Hippocampal formation (tissue), 2 donors: ENCODE data around the gene PARVA.

Experiments used
- DNase-seq, 2 donors: peaks; one replicate each; lab custom pipeline; 2025; lab: John Stamatoyannopoulos, UW

The PARVA gene

DNA sequence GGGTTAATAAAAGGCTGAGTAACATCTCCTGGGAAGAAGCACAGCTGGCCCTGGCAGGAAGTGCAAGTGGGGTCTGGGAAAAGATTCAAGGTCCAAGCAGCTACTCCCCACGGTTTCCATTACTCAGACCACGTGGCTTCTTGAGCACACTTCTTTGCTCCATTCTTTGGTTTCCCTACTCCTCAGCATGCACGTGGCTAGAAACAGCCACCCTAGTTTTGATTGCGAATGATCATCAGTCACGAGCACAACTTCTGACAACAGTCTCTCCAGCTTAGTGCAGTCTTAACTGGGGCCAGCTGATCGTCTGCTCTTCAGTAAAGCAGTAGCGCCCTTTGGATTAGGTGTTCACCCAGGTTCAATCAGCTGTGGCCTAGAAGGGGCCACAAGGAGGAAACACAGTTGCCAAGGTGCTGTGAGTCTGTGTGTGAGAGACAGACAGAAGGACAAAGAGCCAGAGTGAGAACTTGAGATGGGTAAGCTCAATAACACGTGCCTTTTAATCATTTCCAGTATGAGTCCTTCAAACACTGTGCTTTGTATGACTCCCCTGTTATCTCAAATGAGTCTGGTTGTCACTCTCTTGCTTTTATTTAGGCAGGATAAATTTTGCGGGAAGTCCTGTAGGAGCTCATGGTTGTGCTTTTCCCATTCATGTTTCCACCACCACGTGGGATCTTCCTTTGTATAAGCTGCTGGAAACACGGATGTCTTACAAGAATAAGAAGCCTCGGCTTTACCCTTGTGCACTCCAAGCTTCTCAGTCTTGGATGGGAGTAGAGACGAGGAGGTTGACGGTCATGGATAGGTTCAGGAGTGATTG lies 901 bp upstream of the PARVA start:
- no peak for DNase-seq

DNA sequence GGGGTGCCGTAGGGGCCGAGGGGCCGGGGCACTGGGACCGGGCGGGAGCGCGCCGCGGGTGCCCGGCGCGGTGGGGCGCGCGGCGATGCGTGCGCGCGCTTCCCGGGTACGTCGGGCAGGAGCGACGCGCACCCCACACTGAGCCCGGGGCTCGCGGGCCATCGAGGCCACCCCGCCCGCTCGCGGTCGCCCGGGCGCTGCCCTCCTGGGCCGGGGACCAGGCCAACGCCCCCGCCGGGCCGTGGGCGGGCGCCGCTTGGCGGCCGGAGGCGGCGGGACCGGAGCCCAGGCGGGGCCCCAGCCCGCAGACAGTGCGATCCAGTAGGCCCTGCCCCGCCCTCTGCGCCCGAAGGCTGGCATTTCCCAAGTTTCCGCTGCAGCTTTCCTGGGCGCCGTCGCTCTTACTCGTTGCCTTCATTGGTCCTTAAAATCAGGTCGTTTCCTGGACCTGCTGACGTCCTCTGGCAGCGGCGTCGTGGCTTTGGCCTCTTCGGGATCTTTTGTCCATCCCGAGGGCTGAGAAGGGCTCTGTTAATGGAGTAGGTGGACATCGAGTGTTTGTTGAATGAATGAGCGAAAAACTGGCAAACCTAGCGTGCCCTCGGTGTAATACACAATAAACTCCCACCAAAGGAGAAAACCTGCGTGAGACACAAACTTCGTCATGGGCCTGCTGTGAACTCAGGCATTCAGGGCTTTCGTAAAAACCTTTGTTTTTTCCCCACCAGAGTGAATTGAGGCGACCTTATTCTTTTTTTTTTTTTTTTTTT lies 638 bp downstream of the PARVA start:
- peak in 1 of 2 donors; percentile 11 for DNase-seq

DNA sequence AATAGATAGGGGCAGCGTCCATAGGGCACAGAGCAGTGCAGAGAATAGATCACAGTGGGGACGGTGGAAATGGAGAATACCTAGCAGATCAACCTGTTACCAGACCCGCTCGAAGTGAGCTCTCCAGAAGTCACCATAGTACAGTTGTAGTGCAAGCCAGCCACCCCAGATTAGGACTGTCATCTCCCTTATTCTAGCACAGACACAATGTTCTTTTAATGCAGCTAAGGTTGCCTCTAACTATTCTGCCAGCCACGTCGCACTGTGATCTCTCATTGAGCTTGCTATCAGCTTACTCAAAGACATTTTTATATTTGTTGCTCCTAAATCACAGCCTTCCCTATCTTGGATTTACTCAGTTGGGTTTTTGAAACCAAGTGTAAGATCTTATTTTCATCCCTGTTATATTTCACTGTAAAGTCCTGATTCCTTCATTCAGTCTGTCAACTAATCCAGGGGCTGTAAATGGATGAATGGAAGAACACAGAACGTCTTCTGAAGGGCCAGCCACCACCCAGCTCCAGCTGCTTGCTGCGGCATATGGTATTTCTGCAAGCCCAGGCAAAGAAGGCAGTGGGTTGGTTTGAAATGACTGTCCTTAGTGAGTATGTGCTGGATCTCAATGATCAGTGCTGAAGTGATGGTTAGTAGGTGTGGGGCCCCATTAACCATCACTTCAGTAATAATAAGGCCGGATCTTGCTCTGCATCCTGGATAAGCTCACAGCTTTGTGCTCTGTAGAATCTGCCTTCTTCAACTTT lies 3.4 kb downstream of the PARVA start:
- no peak for DNase-seq

DNA sequence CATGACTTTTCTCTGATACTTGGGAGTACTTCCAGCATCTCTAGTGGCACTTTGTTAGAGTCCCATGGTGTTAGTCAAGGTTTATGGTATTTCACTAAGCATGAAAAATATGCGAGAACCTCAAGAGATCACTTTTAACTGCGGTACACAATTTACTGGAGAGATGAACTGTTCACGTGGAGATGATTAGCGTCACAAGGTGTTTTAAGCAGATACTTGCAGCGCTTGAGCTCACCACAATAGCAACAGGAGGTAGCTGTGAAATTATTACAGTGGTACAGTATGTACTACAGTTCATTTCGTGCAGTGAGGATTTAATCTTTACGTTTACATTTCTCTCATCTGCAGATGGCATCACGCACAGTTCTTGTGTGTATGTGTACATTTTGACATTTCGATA lies 4.5 kb downstream of the PARVA start:
- DNase-seq = no peak

DNA sequence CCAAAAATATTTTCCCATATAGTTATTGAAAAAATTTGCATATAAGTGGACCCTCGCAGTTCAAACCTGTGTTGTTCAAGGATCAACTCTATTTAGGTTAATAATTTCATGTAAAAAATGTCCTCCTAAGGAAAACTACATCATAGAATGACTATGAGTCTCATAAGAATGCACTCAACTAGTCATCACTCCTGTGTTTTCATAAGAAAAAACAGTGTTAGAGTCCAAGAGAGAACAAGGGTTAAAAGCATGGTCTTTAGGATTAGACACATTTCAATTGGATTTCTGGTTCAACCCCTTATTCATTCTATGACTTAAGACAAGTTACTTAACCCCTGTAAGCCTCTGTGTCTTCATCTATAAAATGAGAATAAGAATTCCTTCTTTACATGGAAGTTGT lies 5.1 kb downstream of the PARVA start:
- no peak for DNase-seq

DNA sequence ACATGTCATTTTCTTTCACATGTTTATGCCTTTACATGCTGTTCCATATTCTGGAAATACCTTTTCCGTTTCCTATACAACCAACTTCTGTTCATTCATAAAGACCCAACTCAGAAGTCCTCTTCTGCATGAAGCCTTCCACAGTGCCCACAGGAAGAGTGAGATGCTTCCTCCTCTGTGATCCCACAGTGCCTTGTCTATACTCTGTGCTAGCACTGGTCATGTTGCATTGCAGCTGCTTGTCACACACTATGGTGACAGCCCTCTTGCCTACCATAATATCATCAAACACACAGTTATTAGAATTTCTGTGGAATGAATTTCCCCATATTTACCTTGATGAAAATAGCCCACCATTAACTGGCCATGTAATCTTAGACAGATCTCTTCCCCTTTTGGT lies 8.9 kb downstream of the PARVA start:
- no peak for DNase-seq

DNA sequence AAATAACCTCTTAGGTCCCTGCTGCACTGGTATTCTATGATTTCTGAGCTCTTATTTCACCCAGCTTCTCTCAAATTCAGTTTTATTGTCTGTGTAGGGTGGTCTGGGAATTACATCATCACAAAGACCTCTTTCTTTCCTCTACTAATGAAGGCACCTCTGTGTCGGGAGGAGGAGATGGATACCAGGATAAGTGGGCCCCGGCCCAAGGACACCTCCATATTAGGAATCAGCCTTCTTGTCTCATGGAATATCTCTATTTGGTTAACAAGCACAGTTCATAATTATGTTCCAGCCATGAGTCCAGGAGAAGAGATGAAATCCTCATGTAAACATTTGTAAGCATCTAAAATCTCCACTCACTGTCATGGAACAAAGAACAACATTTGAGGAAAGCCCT lies 9.4 kb downstream of the PARVA start:
- no peak for DNase-seq

DNA sequence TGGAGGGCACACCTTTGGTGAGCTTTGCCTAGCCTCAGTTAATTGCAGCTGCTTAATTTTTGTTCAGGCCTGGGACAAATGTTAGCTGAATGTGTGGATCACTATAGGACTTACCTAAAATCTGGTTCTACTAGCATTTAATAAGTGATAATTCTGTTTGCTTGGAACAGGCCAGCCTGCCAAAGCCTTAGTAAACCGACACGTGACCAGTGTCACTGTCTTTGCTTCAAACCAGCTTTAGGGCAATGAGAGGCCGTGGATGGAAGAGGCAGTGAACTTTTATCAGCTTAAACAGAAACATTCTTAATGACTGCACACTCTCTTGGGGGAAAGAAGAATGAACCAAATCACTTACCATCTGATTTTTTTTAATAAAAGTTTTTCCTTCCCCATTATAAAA lies 10.8 kb downstream of the PARVA start:
- DNase-seq = no peak

DNA sequence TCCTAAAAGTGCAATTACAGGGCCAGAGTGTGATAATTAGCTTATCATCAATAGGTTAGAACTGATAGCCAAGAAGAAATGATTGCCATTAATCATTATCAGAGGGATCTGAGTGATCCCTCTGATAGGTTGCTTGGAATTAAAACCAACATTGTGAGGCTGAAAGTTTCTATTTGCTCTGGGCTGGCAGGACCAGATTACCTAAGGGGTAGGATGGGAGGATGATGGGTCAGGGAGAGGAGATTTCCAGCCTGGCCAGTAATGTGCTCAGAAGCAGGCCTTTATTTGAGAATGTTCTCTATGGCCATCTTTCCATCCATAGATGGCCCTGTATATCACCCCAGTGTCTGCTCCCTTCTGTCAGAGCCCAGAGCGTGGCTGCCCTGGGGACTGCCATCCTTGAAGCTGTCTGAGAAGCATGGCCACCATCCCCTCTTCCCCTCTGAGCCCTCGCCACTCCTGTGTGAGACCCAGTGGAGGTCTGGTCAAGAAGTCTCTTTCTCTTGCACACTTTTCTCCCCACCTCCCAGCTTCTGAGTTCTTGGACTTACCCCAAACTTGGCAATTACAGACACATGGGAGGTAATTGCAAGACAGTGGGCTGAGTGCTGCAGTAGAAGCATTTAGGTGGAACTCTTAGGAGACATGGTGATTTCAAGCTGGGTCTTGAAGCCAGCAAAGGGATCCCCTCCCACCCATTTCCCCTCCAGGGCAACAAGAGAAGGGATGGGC lies 11.7 kb downstream of the PARVA start:
- DNase-seq = no peak

DNA sequence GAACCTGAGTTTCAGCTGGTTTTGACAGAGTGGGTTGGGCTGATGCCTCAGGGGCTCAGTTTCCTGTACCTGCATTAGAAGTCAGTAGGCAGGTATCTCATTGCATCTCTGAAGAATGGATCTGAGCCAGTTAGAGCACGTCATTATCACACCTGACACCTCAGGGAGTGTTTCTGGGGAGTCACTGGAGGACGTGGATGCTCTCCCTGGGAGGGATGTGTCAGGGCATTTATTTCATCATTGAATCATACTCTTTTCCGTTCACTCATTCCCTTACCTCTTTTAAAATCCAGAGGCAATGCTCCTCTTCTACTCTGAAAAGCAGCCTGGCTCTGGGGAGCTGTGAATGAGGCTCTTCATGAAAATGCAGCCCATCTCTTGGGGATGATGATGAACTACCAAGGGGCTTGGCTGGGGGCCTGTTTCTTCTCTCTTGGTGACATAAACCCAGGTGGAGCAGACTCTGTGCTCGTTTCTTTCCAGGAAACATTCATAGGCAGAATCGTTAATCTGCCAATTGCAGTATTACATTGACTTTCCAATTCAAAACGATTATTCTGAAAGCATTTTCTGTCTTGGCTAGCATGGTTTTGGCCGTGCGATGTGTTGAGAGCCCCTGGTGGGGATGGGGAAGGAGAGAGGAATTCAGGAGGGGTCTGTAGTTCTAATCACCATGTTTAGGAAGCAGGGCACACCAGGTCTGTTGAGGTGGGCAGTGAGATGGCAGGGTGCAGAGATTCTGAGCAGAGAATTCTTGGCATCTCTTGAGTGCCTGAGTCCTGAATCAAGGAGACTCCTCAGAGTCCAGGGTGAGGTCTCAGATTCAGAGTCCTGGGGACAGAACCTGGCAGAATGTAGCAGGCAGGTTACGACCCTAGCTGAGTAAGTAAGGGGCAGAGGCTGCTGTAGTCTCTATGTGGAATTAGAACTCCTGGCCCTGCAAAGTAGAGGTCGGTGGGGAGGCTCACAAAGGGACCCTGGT lies 12.6 kb downstream of the PARVA start:
- no peak for DNase-seq

DNA sequence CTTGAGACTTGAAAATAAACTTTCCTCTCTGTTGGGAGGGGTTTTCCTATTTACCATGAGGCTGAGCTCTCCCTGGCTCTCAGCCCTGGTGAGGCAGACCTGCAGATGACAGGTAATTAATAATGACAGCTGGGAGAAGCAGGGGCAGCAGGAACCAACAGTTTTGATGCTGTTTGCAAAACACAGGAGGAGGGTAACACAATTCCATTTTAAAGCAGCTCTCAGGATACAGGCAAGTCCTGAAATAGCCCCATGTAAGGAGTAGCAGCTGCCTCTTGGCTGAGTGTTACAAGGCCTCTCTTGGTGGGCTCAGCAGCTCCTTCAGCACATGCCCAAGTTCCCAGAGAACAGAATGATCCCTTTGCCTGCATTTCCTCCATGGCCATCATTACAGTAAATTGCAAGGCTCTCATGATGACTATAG lies 13.3 kb downstream of the PARVA start:
- DNase-seq = no peak

DNA sequence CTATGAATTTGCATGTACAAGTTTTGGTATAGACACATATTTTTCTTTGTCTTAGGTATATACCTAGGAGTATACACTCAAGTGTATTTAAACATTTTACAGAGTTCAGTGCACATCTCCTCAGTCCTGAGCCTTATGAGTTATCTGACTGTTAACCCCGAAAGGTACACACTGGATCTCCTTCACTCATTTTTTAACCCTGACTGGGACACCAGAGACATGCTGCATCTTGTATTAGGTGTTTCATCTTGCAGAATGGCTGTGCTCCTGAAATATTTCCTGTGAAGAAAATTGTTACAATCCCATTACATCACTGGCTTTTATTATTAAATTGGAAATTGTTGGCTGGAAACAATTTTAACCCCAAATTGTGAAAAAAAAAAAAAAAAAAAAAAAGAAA lies 15.3 kb downstream of the PARVA start:
- DNase-seq = no peak

DNA sequence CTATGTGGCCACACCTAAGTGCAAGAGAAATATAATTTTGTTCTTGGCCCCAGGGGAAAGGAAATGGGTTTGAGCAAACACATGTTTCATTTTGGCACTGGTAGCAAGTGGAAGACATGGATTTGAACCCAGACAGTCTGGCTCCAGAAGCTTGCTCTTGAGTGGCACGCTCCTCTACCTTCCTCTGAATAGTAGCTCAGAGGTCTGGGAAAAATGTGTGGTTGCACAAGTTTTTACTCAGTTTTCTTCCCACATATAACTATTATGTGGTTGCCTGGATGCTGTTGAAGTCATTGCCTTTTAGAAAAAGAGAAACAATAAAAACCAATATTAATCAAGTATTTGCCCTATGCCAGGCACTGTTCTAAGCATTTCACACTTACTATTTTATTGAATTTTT lies 16.3 kb downstream of the PARVA start:
- DNase-seq = no peak

DNA sequence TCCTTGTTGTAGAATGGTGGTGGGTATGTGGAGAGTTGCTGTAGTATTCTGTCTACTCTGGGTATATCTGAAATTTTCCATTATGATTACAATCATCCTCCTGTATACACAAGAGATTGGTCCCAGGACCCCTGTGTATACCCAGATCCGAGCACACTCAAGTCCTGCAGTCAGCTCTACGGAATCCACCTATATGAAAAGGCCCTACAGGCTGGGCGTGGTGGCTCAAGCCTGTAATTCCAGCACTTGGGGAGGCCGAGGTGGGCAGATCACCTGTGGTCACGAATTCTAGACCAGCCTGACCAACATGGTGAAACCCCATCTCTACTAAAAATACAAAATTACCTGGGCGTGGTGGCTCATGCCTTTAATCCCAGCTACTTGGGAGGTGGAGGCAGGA lies 17.2 kb downstream of the PARVA start:
- no peak for DNase-seq

DNA sequence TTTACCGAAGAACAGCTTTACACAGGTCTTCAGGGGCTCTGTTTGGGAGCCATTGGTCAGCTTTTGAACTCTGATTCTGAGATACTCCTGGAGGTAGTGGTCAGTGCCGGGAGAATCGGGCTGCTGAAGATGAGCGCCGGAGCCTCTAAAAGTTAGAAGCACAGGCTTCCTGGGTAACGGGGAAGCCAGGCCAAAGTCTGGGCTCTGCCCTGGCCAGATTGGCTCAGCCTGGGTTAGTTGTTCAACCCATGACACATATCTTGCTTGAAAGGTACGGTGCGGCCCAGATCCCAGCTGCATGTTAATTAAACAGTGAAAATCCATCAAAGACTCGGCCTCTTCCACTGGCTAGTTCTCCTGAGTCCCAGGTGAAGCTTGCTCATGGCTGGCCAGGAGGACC lies 18.0 kb downstream of the PARVA start:
- DNase-seq = no peak

DNA sequence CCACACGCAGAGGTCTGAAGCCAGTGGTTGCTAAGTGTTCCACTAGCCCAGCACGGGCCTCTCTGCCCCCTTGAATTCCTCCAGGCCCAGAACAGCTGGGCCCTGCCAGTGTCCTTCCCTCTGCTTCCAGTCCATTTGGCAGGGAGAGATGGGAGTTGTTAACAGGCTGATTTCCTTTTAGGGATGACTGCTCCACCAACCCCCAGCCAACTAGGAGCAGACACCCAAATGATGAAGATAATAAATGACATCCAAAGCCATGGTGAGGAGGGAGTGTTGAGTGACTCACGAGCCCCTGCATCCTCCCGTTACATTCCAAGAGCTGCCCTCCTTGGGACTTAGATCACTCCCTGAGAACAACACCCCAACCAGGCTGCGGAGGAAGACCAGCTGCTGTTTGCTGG lies 20.6 kb downstream of the PARVA start:
- DNase-seq = no peak

DNA sequence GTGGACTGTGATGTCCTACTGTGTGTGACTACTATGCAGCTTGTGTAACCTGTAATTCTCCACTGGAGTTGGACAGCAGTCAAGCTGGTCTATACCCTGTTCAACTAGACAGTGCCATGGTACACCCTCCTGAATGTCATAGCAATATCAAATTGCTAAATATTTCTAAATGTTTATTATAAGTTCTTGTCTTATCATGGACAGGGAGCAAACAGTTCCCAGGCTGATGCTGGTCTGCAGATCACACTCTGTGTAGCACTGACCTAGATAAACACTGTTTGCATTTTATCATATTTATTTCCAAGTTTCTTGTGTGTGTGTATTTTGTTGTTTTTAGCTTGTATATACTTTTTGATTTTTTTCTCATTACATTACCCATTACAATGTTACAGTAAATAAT lies 22.0 kb downstream of the PARVA start:
- DNase-seq = no peak

DNA sequence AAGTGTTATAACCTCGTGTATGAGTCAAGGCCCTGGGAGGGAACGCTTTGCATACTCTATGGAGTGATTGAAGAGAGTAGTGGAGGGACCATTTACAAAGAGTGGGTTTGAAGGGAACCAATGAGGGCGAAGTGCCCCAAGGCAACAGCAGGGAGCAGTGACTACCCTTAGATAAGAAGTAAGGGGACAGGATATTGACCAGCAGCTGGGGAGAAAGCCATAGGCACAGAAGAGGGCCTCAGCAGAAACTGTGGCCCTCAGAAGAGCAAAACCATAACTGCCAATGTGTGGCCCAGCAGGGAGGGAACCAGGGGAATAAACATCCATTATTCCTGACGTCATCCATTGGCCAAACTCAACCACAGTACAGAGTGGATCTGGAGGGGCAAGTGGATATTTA lies 24.7 kb downstream of the PARVA start:
- DNase-seq = no peak

DNA sequence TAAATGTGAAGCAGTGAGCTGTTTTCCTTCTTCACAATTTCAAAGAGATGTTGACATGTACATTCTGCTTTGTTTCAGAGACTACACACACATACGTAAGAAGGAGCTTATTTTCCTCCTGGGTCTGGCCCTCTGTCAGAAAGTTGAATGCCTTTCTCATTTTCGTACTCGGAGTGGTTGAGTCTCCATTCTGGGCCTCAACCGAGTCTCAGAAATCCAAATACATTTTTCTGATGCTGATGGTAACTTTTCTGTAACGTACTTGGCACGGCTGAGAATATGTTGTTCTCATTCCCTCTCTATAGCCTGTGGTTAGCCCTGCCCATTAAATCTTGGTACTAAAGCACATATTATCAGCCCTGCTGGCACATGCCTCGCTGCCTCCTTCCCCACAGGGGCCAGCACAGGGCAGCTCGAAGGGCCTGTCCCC lies 25.3 kb downstream of the PARVA start:
- no peak for DNase-seq

DNA sequence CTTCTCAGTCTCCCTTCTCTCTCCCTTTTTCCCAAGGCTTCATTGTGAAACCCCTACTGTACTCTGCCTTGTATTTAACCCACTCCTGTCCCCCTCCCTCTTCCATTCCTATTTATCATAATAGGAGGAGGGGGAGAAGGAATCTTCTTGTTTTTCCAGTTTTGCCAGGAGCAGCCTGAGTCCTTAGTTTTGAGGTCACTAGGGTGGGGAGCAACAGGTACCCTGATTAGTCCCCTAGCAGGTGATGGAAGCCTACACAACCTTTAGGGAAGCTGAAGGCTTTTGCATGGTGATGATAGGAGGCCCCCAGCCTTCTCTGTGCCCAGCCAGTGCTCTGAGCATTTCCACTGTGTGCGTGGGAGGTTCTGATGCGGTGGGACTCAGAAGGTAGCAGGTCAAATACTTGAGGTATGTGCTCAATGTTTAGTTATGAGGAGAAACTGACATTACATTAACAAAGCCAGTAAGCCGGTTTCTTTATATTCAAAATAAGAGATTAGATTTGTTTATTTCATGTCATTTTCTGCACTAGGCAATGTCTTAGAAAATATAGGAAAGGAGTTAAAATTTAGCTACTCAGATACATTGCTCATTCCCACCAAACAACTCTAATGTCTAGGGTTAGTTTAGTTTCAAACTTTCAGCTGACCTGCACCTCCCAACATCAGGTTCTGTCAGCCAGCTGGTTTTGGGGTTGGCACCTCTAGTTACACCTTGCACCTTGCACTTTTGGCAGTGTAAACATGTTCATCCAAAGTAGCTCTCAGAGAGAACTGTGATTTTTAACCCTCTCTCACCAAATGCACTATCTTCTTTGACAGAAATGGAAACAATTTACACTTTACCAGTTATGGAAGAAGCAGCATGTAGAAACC lies 26.0 kb downstream of the PARVA start:
- DNase-seq = no peak
